HG03457 (cell line): ENCODE data around the gene KIRREL3.
"Not testable (repeated sequence)": the region's sequence is repeated elsewhere in the genome, so short reads cannot be mapped to it uniquely, and the experiment has no call there.

Source experiments
- ATAC-seq: cut with Tn5 transposase; IDR thresholded peaks from one replicate; pipeline ENCODE4 v1.9.1; 2021; ENCODE audit warnings: moderate number of reproducible peaks; ENCODE audit not compliant: unreplicated experiment

Gene KIRREL3

DNA sequence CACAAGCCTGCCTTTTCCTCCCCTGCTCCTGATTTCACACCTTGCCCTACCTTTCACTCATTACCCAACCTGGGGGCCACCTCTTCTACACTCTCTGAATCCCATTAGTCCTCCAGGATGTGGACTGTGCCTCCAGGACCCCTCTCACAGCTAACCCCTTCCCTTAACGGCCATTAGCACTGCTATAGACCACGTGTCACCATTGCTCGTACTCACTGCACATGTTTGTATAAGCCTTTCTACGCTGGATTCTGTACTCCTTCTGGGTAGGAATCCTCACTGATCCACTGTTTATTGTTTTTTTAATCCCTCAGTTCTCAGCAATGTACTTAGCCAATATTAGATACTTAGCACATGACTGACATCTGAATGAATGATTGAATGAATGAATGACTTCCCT, 40.9 kb downstream of the KIRREL3 start:
- ATAC-seq: no peak

DNA sequence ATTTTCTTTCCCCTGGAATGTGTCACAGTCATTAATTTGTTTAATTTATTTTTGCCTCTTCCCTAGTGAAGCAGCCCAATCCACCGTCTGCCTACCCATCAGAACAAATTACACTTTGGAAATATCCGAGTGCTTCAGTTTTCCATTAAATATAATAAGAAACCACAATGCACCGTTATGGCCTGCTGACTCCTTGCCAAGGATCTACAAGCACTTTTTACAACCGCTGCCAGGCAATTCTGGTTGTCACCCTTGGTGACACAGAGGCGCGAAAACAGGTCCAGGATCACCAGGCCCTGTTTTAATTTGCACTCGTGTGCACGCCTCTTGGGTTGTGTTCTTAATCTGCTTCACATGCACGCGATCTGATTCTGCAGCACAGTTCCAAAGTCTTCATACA, 43.9 kb downstream of the KIRREL3 start:
- ATAC-seq: no peak

DNA sequence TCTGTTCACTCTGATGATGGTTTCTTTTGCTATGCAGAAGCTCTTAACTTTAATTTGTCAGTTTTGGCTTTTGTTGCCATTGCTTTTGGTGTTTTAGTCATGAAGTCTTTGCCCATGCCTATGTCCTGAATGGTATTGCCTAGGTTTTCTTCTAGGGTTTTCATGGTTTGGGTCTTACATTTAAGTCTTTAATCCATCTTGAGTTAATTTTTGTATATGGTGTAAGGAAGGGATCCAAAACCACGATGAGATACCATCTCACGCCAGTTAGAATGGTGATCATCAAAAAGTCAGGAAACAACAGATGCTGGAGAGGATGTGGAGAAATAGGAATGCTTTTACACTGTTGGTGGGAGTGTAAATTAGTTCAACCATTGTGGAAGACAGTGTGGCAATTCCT, 48.0 kb downstream of the KIRREL3 start:
- not testable (repeated sequence) for ATAC-seq

DNA sequence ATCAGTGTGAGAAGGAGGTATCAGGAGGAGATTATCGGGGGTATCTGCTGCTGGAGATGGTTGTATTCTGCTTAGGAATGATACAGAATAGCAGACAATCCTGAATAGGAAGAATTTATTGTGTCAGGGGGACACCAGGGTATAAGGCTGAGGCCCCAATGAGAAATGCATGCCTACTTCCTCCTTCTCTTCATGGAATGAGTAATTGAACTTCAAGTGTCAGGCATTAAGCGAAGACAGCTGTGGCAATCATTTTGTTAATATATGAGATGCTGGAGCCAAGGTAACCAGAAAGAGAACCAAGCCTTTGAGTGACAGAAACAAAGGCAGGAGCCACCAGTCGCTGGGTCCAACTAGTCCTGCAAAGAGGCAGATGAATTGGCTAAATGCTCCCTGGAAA, 49.1 kb downstream of the KIRREL3 start:
- no peak for ATAC-seq

DNA sequence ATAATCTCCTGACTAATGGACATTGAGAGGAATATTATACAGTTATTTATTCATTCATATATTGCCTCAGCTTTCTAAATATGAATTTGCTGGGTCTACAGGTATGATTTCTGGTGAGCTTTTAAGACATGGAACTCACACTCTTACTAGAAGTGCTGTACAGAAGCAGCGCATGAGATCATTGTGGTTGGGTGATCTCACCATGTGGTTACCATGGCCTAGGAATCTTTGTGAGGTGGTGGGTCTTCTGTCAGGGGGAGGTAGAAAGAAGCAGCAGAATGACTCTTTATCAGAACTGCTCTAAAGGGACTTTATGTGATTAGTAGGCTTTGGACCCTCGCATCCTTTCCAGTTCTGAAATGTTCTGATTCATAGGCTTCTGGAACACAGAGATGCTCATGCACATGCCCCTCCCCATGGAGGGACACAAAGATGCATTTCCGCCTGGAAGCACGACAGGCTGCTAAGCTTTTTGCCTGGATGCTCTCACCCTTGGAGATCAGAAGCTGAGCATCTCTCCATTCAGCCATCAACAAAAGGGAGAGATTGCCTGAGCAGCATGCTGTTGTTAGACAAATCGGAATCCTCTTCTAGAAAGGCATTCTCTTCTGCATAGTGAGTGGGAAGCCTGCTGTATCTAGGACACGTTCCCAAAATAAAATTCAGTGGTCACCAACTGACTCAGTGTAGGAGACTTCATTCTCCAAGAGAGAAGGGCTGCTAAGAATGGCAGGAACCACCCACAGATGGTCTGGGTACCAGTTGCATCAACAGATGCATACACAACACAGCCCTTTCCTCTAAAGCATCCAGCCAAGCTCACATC, 51.3 kb downstream of the KIRREL3 start:
- ATAC-seq: no peak

DNA sequence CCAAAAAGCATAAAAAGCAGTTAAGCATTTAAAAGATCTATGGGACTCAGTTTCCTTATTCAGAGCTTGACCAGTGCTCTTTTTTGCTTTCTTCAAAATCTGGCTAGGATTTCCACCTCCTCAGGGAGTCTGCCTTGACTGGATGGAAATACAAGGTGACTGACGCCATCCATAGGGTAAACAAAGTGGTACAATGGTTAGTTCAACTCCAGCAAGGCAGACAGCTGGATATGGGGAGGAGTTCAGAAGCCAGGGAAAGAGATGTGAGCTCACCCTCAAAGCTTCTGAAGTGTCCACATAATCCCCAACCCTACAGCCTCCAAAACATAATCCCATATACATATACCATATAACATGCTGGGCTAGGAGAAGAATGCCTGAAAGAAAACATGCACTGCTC, 52.0 kb downstream of the KIRREL3 start:
- ATAC-seq: no peak

DNA sequence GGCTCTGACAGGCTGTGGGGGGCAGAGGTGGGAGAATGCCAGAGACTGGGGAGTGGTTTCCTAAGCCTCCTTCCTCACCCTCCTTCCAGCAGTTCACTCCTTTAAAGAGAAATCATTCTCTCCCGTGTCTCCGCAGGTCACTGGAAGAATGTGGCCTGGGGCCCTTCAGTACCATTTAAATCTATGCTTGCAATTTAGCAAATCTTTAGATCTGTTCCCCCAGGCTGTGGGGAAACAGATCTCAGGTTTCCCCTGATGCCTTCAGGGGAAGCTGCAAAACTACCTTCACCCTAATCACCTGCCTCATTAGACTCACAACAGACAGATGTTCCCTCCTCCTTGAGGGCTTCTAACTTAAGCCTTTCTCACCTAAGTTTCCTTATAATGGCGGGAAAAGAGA, 55.3 kb downstream of the KIRREL3 start:
- ATAC-seq: no peak

DNA sequence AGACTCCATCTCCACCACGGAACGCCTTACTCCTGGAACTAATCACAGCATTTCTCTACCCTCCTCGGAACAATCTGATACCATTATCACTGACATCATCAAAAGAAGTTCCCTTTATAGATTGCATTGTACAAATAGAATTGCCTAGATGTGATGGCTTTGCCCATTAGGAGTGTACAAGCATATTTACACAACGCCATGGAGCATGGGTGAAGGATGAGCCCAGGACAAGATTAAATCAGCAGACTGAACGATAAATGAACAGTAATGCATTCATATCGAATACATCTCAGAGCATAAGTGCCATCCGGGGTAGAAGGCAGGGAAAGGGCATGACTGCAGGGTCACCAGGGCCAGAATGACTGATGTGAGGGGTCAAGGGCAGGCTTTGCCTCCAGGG, 57.3 kb downstream of the KIRREL3 start:
- ATAC-seq: no peak

DNA sequence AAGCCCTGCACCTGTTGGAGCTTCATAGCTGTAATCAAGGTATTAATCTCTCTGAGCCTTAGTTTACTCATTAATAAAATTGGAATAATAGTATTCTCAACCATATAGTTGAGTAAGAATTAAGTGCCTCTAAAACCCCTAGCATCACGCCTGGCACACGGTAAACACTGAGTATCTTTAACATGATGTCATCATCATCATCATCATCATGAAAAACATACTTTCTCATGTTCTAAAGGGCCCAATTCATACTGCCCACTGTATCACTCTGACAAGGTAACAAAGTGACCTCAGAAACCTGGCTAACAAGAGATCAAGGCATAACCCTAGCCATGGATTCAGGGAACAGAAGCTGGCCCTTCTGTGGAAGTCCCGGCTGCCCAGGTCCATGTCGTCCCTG, 58.4 kb downstream of the KIRREL3 start:
- no peak for ATAC-seq

DNA sequence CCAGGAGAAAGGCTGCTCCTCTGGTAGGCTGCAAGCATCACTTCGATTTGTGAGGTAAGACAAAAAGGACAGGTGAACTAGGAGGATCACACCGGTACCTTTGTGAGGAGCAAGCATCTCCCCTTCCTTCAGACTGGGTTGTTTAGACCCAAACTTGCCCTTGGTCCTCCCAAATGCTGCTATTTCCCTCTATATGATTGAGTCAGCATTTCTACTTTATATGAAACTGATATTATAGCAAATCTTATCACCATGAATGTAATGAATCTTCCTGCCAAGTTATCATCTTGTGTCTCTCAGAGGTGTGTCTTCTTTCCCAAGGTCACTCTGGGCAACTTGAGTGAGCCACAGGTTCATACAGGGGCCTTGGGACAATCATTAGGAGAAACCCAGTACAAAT, 61.0 kb downstream of the KIRREL3 start:
- ATAC-seq: no peak

DNA sequence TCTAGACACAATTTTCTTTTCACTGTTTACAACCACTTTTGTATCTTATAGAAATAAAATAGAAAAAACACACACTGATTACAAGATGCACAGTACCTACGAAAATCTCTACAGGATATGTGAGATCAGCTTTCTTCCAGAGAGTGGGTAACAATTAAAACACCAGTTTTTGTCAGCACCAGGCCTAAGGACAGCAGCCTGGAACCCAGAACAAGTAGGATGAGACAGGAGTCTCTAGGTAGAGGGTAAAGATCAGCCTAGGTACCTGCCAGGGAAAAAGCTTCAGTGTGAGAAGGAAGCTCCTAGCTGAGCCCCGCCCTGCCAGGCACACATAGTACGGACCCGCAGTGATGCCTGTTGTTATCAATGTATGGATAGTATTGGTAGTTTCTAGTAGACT, 61.9 kb downstream of the KIRREL3 start:
- no peak for ATAC-seq

DNA sequence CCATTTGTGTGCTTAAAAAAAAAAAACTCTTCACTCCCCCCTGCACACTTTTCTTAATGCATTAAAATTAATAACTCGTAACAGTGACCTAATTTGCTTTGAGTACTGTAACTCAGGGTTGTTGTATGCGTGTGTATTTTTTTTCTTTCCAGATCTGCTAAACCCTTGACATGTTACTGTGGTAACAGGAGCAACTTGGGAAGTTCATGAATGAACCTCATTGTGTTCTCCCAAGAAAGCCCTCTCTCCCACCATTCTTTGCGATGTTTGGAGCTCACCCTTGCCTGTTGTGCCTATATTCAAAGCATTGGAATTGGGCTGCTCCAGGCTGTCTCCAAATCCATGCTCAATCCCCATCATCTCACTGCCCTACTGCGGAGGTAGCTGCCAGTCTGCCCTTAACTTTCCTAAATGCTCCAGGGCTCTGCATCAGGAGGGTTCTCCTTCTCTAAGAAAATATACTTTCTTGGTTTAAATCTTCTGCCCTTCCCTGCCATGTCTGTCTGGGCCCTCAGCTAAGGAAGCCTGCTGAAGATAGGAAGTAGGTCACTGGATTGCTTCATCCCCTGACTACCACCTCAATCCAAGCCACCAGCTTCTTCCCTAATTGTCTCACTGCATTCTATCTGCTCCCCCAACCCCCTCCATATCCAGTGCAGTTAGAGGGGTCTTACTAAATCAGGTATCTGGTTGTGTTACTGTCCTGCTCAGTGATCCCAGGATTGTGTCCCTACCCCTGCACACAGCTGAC, 70.3 kb downstream of the KIRREL3 start:
- ATAC-seq: no peak

DNA sequence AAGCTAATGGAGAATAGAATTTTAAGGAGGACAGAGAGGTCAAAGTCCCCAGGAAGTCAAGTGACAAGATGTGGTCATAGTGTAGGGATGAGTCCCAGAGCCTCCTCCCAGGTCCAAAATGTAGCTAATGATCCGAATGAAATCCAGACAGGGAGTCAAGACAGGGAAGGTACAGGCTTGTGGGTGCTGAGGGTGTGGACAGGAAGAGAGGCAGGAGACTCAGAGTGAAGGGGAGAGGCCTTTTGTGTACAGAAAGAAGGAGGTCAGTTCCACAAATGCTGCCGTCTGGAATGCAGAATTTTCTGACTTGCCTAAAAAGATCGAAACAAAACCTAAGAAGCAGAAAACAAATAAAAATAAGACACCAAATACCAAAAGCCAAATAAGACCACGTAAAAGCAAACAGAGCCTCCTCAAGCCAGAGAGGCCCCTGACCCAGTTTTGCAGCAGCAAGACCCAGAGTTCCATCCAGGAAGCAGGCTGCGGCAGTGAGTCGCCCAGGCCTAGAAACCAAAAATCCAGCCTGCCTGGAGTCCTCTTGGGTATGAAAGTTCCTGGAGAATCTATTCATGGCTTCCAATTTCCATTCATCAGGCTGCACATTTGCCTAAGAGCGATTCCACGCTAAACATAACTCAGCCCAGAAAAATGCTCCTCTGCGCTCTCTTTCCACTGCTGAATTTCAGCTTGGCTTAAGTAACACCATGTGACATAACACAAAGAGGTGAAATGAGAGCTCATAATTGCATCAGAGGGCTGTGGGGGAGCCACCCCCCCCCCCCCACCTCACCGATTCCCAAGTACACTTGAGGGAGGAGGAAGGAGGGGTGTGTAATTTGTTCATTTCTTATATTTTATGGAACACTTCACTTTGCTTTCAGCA, 71.2 kb downstream of the KIRREL3 start:
- ATAC-seq: no peak

DNA sequence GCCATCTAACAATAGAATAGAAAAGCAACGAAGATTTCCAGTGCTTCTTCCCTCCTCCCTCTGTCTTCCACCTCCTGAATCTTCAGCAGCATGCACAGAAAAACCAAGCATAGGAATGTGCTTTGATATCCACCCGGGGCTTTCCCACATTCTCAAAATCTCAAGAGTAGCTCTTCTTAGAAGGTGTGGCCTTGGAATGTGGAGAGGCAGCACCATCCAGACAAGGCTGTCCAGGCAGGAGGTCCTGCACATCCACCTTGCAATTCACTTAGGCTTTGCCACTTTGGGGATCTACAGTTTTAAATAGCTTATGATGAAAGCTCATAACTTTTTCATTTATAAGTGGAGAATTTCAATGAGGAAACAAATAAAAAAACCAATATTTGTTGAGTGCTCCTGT, 72.9 kb downstream of the KIRREL3 start:
- no peak for ATAC-seq

DNA sequence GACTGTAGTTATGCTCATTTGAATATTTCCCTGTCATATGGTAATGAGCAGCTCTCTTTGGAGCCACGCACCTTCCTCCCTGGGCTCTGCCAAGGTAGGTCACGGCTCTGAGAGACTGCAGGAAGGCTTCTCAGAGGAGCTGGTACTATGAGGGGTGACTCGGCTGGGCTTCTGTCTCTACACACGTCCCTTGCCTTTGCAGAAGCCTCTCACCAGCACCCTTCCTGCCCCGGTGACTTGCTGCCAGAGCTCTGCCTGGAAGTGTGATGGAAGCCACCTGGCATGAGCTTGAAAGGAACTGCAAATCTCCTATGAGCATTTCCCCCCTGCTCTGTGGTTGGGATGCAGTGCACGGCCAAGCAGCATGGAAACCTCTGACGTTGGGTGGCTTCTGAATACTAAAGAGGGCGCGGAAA, 74.2 kb downstream of the KIRREL3 start:
- no peak for ATAC-seq

DNA sequence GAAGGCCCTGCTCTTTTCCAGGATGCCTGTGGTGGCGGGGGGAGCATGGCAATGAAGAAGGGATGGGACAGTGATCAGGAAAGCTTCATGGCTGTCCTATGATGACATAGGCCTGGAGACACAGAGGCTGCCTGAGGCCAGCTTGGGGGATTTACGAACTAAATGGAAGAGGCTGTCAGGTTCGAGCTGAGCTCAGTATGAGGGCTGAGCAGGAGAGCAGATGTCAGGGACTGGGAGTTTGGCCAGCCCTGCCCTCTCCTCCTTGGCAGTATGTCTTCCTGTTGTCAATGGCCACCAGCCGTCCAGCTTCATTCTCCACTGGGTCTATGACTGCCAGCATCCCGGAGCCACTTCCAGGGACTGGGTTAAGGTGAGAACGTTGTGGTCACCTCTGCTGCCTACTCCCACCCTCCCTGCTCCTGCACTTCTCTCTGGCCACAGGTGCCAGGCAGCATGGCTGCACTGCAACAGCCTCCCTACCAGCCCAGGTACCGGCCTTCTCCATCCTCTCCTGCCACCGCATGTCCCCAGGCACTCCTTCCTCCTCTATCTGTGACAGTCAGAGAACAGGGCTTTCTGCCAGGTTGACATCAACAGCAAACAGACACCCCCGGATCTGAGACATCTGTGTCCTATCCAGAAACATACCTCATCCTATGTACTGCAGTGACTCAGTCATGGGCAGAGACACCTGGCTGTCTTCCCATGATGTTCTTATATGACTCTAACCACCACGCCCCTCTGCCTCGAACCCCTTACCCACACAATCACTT, 75.1 kb downstream of the KIRREL3 start:
- ATAC-seq: no peak

DNA sequence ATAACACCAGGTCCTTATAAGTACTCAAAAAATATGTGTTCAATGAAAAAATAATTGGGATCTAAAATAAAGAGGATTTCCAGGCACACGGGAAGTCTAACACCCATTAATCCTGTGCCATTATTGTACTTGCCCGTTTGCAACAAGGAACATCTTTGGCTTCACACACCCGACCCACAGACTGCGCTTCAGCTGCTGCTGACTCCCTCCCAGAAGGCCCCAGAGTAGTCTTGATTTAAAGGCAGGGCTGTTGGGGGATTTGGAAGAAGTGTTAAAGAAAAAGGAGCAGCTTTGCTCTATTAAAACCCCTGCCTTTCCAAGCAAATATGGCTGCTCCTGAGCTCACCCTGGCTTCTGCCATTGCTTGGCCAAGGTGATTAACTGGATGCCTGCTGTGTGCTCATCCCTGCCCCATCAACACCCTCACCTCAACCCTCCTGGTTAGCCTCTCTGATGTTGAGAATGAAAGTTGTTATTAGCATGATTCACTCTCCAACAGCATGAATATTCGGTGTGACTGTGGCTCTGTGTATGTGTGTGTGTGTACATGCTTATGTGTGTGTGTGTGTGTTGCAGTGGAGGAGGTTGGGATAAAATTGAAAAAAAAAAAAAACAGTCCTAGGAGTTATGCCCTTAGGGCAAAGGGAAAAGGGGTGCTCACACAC, 76.1 kb downstream of the KIRREL3 start:
- no peak for ATAC-seq

DNA sequence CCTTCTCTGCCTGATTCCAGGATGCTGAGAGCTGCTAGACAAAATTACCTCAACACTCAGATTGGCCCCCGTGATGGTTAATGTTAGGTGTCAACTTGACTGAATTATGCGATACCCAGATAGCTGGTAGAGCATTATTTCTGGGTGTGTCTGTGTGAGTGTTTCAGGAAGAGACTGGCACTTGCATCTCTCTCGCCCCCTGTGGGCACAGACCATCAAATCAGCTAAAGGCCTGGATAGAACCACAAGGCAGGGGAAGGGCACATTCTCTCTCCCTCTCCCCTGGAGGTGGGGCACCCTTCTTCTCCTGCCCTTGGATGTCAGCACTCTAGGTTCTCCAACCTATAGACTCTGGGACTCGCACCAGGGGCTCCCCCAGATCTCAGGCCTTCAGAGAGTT, 79.7 kb downstream of the KIRREL3 start:
- no peak for ATAC-seq

DNA sequence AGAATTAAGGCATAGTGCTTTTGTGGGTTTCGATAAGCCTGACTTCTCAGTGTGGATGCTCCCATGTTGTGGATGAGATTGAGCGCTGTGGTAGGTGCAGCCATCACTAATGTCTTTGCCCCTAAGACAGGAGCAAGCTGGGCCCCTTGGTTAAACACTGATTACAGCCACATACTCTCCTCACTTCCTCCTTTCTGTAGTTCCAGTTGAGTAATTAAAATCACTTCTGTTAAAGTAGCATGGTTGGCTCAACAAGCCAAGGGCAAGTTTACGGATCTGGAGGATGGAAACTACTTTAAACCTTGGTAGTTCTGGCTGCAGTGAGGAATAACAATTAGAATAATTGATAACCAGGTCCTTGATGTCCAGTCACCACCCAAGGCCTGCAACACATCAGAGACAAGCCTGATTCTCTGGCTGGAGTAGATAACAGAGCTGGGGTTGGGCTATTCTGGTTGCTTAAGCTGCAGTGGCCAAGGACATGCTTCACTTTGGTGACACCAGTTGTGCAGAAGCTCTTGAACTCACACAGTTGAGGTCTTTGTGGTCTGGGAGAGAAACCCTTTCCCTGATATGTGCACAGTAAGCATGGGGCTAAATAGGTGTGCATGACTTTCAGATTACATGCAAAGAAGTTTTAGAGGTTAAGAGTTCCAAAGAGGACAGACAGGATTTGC, 81.3 kb downstream of the KIRREL3 start:
- ATAC-seq: peak; percentile 45

DNA sequence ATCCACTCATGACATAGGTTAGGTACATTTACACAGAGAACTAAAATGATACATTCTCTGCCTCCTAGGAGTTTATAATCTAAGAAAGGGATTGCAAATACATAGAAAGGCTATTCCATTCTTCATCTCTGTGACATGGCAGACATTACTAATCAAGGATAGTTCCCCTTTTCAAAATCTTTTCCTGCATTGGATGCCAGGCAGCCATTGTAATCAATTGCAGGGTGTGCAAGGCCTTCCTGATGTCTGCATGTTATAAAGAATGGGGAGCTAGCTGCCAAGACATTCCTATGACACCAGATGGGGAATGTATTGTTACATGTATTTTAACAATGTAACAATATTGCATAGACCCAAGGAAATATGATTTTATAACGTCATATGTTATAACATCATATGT, 82.0 kb downstream of the KIRREL3 start:
- ATAC-seq: no peak
